Body of pancreas (tissue), 4 donors: ENCODE results near the gene HCFC1R1.

Source experiments
- CTCF ChIP-seq, 7 experiments: fragments of 450-650 bp in 4 of 7; fragments of 200-600 bp in 3 of 7; sonication (generic) in 3 of 7; IDR thresholded peaks; one replicate each; pipeline ENCODE4 v1.5.1; 2016 to 2019; ENCODE audit warnings: antibody characterized with exemption in 7 of 7
- POLR2A ChIP-seq, 3 donors: fragments of 450-650 bp; IDR thresholded peaks; one replicate each; pipeline ENCODE4 v1.6.1; 2016; ENCODE audit warnings: antibody characterized with exemption in 3 of 3, mild to moderate bottlenecking in 2 of 3

DNA sequence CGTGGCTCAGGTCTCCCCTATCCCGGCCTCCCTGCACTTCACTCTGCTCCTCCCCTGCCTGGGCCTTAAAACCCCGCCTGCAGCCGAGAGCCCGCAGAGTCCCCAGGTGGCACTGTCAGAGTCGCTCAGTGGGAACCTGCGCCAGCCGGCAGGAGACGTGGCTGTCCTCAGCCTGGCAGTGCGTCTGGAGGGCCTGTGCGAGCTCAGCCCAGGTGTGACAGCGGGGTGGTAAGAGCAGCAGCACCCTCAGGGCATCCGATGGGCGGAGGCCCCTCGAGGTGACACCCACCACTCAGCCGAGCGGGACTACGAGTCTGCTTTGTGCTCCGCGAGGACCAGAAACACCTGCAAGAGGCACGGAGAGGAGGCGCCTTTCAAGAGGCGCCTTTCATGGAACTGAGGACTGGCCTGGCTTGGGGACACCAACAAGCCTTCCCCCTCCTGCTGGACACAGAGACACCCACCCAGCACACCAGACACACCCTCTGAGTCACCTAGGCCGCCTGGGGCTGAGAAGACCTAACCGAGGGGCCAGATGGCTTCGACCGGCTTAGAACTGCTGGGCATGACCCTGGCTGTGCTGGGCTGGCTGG lies 10.8 kb downstream of the HCFC1R1 start, which contains the start of gene CLDN9:
- TF ChIP-seq CTCF (IDR thresholded peaks at IDR 0.05) (peak in 1 of 7 experiments; percentile 25), POLR2A (IDR thresholded peaks at IDR 0.05) (peak; percentile 39 to 83 (median 75))
